Measurements from ENCODE around the gene TECTB.

Gene TECTB

DNA sequence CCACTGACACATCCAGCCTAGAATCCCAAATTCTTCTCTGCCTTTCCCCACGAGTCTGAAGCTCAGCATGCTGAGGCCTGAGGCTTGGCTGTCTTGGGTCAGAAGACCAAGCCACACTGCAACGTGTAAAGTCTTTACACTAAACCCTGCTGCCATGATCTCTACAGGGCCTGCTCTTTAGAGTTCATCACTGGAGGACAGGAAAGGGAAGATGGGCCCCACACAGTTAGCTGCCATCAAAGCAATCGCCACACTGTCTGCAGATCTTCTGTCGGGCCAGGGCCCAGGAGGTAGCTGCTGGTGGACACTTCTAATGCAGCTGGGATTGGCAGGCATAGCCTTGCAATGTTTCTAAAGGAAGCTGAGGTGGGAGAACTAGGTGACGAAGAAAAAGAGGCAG lies 8.4 kb upstream of the TECTB start:
- no peak for FAIRE-seq

DNA sequence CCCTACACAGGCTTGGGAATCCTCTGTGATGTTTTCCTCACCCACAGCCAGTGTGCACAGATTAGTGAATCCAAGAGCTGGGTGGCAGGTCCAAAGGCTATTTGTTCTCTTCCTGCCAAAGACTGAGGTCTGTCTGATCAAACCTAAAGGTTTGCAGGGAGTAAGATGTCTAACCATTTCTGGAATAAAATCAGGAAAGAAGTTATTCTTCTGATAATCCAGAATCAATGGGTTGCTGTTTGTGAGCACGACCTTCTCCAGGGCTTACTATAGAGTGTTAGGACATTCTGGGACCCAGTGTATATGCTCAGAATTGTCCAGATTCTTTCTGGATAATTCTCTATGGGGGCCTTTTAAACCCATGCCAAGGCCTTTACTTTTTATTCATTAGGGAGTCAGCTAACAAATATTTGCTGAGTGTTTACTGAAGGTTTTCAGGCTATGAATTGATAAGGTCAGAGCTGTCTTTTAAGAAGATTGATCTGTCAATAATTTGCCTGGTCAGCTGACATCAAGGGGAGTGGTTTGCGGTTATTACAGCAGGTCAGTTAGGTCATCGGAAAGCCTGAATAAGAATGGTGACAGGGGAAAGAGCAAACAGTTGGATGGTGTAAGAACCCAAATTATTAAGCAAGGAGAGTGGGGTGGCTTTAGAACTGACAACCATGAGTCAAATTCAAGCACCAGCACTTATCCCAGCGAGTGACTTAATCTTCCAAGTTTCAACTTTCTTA lies 7.5 kb upstream of the TECTB start:
- DNase-seq (ENCODE audit: low spot score) (no peak), FAIRE-seq (no peak)

More for the DNA sequence above, 8.4 kb upstream of the TECTB start:
- no peak for DNase-seq (ENCODE audit: low spot score)

DNA sequence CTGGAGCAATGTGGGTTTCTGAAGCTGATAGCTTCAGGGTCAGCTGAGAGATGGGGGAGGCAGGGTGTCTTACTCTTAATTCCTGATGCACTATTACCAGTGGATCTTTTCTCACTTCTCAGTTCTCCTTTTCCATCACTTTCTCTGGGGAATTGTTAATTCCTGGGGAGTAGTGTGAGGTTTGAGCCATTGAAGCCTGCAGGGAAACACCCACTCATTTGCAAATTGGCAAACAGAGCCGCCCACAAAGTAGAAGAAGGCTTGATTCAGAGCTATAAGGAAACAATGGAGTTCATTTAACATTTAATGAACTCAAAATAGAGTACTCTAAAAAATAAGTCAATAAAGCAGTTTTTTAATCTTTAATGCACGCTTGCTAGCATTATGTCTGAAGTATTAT lies 4.3 kb upstream of the TECTB start:
- DNase-seq (ENCODE audit: low spot score) (no peak), FAIRE-seq (no peak)

DNA sequence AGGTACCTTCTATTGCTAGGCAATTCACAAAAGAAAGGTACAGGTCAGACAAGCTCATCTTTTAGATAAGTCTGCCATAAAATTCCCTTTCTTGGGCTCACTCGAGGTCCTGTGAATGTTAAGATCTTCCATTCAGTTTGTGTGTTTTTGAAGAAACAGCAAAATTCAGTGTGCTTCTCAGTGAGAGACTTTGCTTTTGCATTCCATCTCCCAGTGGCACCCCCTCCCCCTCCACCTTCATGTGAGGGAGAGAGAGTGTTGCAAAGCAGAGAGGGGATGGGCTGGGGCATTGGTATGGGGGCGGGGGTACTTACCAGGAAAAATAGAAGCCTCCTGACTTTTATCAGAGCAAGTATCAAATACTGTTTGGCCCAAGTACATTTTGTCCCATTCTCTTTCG lies 3.8 kb upstream of the TECTB start:
- DNase-seq (ENCODE audit: low spot score), result no peak
- no peak for FAIRE-seq

DNA sequence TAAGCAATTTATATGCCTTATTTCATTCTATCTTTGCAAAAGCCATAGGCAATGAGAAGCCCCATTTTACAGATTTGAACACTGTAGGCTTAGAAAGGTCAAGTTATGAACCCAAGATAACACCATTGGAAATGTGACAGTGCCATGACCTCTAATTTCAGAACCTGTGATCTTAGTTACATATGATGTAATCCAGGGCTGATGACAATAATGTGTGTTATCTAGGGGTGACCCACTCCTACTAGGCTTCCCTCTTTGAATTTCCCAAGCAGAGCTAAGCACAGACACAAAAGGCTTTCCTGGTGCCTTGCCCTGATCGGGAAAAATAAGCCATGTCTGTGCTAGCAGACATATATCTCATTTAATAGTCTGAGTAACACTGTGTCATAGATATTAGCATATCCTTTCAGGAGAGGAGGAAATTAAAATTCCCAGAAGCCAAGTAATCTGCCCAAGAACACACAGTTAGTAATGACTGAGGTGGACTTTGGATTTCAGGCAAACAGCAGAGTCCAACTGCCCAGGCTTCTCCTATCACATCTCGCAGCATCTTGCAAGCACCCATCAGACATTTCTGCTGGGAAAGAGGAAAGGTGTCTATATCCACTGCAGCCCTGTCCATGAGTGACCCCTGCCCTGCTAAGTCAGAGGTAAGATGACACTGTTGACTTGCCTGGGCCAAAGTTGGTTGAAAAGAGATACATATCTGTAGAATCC lies 2.8 kb upstream of the TECTB start:
- FAIRE-seq, result no peak
- DNase-seq (ENCODE audit: low spot score), result no peak

DNA sequence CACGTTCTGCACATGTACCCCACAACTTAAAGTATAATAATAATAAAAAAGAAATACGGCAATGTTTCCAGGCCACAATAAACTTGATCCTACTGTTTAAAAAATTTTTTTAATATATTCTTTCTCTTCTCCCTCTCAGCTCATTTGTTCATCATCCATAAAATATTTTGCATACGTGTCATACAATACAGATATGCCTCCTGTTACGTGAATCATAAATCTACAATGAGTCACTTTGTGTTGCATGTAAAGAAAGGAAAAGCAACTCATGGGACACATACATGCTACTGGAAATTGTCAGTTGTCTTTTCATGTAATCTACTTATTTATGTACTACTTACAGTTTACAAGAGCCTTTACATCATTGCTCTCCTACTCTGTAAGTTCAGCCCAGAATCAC lies 1.1 kb upstream of the TECTB start:
- no peak for DNase-seq (ENCODE audit: low spot score)
- FAIRE-seq, result no peak

DNA sequence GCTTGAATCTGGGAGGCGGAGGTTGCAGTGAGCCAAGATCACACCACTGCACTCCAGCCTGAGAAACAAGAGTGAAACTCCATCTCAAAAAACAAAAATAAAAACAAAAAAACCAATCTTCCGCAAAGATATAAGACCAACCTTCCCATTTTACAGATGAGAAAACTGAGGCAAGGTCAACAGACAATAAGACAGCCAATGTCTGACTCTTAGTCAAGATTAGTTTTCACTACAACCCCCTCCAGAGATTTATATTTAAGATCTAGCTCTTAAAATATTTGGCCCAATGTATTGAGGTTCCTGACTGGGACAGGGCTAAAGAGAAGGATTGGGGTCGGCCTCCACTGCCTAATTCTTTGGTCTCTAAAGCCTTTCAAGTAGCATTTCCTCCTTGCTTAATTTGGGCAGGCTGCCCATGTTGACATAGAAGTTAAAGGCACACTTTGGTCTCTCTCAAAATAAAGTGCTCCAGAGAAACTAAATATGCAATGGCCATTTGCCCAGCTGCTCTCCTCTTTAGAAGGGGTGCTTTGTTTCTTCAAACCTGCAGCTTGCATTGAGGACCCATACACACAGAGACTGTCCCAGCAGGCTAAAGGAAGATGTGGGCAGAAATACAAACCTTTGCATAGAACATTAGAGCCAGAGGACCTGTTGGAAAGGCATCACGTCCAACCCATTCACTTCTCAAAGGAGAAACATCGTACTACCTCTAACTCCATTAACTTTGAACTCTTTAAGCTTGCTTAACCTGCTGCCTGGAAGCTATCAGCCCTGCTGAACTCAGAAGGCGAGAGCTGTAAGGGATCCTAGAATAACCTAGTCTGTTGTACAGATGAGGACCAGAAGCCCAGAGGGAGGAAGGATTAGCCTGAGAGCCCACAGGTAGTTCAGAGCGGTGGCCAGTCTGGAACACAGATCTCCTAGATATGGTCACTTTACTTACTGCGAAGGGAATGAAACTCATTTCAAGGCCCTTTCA lies 3.9 kb downstream of the TECTB start:
- FAIRE-seq (no peak), DNase-seq (ENCODE audit: low spot score) (no peak)

DNA sequence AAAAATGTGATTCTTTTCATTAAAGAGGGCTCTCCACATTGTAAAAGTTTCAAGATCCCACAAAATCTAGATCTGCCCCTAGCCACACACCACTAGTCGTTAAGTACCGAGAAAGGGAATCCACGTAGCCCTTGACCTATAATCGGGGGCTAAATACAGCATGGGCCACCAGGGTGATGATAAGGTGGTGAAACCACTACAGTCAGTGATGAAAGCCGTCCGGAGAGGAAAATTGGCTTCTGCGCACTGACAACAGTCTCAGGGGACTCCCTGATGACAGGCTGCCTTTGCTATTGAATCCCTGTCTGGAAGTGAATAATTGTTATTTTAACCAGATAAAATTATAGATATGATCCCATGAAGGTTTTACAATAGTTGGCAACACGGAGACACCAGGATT lies 4.6 kb downstream of the TECTB start:
- DNase-seq (ENCODE audit: low spot score) (no peak), FAIRE-seq (no peak)

DNA sequence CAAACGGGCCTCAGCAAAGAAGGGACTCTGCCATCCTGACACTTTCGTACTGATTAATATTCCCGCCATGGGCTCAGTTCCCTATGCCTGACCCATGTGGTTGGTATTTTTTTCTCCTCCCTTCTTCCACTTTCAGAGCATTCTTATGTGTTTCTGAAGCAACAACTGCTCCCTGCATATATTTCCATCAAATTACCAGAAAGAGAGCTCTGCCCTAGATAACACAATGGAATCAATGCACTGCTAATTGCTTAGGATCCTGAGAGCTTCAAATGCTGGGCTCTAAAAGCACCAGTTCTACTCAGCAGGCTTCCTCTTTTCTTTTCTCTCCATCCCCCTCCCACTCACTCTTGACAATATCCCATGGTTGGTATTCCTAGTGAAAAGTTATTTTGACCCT lies 5.3 kb downstream of the TECTB start:
- FAIRE-seq, result no peak
- DNase-seq (ENCODE audit: low spot score), result no peak

DNA sequence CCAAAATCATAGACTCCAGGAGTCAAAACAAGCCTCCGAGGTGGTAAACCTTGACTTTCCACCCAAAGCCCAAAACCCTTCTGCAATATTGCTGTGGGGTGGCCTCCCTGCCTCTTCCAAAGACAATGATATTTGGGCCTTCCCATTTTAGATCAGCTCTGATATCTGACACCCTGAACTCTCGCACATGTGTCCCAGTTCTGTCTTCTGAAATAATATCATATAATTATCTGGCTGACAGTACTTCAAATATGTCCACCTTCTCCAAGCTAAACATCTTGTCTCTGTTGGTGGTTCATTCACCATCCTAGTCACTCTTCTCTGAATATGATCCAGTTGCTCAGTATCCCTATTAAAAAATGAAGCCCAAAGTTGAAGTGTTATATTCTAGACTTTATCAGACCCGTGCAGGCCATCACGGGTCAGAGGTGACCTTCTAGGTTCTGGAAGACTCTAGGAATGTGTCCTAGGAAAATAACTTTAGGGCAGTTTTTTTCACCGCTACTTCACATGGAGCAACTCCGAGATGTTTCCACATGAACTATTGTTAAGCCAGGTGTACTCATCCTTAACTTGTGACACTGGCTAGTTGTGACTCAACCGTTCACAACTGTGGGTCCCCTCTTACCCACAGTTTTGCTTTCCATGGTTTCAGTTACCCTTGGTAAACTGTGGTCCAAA lies 6.3 kb downstream of the TECTB start:
- no peak for FAIRE-seq
- DNase-seq (ENCODE audit: low spot score), result no peak

DNA sequence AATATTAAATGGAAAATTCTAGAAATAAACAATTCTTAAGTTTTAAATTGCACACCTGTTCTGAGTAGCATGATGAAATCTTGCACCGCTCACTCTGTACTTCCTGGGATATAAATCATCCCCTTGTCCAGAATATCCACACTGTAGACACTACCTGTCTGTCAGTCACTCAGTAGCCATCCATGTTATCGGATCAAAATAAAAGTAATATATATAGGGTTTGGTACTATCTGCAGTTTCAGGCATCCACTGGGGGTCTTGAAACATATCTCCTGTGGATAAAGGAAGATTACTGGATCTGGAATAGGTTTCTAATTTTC lies 6.8 kb downstream of the TECTB start:
- no peak for DNase-seq (ENCODE audit: low spot score)
- no peak for FAIRE-seq

DNA sequence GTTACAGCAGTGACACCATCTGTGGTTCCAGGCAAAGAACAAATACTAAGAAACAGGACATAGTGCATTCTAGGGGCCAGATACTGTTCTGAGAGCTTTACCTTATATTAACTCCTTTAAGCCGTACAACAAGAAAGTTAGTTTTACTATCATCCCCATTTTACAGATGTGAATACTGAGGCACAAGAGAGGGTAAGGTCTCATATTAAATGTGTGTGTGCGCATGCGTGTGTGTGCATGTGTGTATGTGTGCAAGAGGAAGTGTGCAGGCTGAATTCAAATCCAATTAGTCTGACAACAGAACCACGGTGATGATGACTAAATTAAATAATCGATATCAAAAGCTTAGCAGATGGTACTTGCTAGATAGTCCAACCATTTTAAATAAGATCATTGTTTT lies 11.0 kb downstream of the TECTB start:
- no peak for DNase-seq (ENCODE audit: low spot score)
- no peak for FAIRE-seq

DNA sequence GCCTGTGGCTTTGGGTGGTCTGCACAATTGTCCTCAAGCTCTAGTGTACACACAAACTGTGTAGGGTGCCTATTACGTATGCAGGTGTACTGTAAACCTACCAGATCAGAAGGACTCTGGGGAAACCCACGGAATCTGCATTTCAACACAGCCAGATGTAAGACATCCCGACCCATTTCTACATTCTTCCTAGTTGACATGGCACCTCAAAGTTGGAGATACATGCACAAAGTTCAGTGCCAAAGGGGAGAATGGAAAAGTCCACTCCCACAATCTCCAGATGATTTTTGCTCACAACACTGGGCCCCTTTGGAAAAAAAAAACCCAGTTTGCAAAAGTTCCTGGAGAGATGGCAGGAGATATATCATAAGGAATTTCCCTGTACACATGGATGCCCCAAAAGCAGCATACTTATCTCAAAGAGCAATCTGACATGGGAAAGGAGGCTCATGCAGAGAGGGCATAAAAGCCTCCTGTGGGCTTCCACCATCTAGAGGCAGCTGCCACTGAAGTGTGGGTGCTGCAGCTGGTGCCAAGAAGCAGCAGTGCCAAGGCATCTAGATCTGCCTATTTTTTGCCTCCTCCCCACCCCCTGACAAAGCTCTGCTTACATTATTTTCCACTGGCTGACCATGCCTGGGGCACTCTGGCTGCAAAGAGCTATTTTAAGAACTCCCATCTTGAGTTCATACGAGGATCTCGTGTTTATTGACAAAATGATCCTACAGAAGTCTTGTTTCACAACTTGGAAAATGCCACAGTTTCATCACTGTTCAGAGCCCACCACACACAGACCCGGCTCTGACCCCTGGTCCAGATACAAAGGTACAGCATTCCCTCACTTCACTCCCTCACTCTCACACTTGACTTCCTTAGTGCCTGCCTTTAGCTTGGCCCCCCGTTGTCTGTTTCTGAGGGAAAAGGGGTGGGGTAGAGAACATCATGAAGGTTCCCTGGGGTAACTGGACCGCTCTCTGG lies 12.9 kb downstream of the TECTB start:
- FAIRE-seq, result no peak
- DNase-seq (ENCODE audit: low spot score), result no peak

DNA sequence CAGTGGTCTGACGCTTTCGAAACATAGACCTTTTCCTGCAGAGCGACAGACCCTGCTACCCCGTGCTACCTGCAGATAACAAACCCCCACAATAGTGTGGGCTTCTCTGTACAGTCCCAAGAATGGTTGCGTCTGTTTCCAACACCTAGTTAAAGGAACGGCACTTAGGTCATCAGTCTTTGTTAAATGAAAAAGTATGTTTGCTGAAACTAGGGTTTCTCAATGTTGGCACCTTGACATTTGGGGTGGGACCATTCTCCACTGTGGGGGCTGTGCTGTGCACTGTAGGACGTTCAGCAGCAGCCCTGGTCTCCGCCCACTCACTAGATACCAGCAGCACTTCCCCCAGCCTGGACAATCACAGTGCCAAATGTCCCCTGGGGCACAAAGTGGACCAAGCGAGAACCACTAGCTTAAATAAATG lies 13.7 kb downstream of the TECTB start:
- no peak for DNase-seq (ENCODE audit: low spot score)
- no peak for FAIRE-seq

DNA sequence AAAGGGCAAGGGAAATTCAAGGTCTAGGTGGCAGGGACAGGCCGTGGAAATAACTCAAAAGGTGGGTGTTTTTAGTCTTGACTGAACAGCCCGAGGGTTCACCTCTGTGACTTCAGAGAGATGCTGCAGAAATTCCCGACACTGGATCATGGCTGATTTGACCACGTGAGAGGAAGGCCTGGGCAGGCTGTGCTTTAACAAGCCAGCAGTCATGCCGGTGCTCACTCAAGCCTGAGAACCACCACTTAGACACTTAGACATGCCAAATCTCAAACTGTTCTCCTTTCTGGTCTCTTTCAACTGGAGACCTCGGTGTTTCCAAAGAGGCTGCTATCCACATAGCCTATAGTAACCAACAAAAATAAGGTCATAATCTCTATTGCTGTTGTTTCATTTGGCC lies 15.4 kb downstream of the TECTB start:
- DNase-seq (ENCODE audit: low spot score) (no peak), FAIRE-seq (no peak)

DNA sequence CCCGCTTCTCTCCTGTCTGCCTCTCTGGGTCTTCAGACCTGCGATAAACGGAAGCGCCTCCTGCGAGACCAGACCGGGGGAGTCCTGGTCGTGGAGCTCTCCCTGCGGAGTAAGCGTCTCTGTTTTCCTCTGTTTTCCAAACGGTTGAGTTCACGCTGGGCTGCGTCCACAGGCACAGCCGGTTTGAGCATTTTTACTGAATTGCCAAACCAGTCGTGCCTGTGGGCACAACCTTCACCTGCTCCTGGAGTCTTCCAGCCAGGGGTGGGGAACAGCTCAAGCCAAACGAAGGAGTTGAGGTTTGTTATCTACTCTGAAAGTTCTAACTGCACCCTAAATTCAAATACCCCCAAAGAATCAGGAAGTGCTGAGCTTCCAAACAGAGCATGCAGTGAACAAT lies 16.3 kb downstream of the TECTB start:
- DNase-seq (ENCODE audit: low spot score), result no peak
- no peak for FAIRE-seq

DNA sequence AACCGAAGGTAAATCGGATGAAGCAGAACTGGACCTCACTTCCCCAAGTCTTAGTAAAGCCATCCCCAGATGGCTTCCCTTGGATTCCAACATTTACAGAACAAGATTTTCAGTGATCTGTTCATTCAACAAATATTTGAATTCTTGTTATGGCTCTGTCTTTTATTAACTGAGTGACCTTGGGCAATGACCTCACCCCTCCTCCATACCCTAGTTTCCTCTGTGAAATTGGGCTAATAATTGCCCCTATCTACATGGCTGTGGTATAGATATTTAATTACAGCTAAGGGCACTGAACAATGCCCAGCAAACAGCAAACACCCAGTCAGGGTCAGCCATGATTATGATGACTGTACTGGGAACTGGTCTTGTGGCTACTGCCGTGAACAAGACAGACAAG lies 19.1 kb downstream of the TECTB start:
- no peak for DNase-seq (ENCODE audit: low spot score)

DNA sequence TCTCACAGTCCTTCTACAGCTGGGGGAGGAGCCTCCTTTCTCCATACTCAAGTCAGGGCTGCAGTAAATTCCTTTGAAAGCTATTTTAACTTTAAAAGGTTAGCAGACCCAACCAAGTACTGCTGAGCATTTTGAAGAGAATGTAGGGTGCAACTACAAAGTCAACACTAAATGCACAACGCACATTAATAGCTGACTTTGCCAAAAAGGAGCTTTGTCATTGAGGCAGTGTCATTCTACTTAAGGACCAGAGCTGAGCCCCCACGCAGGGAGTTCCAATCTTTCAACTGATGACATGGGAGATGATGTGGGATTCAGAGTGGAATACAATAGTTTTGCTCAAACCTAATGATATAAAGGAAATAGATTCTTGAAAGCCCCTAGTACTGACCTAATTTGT lies 20.3 kb downstream of the TECTB start:
- FAIRE-seq (no peak), DNase-seq (ENCODE audit: low spot score) (no peak)

More for the DNA sequence above, 19.1 kb downstream of the TECTB start:
- no peak for FAIRE-seq

DNA sequence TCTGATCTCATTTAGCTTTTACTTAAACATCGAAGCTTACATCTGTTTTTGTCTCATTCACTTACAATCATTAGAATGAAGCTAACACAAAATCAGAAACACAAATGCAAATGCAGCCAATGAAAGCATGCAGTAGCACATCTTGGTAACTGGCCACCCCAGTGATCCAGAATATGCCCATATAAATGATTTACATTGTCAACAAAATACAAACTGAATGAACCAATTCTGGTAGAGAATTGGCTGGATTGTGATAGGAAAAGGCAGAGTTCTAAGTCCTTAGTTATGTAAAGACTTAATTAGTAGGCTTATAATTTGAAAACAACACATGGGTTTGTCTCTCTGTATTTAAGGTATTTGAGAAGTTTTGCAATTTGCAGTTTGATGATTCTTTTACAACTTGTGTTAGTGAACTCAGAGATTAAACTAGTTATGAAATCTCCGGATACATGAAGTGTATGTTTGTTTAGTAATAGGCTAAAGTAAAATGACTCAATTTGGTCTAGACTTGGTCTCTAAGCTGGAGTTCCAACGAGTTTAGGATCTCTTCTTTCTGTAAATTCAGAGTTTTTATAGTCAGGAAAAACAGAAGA lies 21.2 kb downstream of the TECTB start:
- no peak for FAIRE-seq
- no peak for DNase-seq (ENCODE audit: low spot score)

Measured in urothelium cell line (cell line).